NCI-H82 (cell line): ENCODE measurements around the gene CCL7.
"Not testable (repeated sequence)": the region's sequence is repeated elsewhere in the genome, so short reads cannot be mapped to it uniquely, and the experiment has no call there.

Experiments used
- DNase-seq: peaks from one replicate; lab custom pipeline; 2025; lab: John Stamatoyannopoulos, UW

CCL7 gene

DNA sequence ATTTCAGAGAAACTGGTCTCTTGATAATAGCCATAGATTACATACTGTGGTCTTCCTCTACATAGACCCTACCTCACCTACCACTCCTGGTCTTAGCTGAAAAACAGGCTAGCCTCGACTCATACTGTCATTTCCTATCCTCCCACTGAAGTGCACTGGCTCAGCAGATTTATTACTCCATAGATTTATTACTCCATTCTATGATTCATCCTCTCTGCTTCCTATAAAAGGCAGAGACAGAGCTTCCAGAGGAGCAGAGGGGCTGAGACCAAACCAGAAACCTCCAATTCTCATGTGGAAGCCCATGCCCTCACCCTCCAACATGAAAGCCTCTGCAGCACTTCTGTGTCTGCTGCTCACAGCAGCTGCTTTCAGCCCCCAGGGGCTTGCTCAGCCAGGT lies at the start of gene CCL7:
Gene CCL7, plus strand, starts transcription at position 253 of the 400 bp plus-strand sequence. Its CDS starts 70 bp downstream, at position 323.
- DNase-seq, result no peak

GRCh38 chr17:34220752-34221395 lies 49.1 kb upstream of the CCL7 start:
- no peak for DNase-seq

- no peak for DNase-seq
These were observed 48.6 kb upstream of the CCL7 start for GRCh38 chr17:34221411-34221810.

DNA sequence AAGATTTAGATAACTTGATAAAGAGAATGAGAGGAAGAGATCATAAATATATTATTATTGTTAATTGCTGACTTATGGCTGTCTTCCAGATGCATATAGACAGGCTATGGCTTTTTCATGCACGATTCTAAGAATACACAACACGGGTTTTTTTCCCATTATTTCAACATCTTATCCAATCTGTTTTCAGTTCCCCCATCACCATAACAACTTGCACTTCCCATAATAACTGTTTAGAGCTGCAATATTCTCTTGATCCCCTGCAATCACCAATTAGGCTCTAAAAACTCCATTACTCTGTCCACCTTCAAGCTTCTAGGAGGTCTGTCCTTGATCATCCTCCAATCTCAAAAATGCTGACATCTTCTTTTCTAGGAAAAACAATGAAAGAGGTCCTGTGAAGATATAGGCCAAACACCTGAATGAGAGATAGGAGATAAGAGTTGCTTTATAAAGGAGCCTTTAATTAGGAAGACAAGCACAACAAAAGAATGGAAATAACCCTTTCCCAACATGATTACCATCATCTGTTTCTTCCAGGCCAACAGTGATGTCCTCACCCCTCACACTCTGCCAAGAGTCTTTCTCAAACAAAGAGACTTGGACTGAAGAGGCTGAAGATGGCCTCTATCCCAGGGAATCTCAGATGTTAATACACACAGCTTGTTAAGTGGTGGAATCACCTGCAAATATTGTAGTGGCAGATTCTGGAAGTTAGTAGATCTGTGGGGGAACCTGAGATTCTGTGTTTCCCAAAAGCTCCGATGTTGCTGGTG lies 47.1 kb upstream of the CCL7 start:
- DNase-seq, result no peak

GRCh38 chr17:34225046-34225445 lies 45.0 kb upstream of the CCL7 start:
- no peak for DNase-seq

- DNase-seq, result no peak
These were observed 43.8 kb upstream of the CCL7 start for GRCh38 chr17:34226011-34226743.

DNA sequence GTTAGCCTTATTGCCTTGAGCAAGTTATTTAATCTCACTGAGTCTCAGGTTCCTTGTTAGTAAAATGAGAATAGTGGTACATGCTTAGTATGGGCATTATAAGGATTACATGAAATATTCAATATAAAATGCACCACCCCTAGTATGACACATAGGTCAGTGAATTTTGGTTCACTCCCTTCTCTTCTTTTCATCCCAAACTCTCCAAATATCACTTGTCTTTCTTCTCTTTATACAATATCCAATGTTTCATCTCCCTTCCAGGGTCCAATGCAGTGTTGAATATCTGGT lies 43.3 kb upstream of the CCL7 start:
- DNase-seq, result no peak

DNA sequence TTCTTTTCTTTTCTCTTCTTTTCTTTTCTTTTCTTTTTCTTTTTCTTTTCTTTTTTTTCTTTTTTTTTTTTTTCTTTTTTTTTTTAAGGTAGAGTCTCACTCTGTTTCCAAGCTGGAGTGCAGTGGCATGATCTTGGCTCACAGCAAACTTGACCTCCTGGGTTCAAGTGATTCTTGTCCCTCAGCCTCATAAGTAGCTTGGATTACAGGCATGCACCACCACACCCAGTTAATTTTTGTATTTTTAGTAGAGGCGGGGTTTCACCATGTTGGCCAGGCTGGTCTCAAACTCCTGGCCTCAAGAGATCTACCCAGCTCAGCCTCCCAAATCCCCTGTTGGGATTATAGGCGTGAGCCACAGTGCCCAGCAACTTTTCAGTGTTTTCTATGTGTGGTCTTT lies 42.7 kb upstream of the CCL7 start:
- not testable (repeated sequence) for DNase-seq

DNA sequence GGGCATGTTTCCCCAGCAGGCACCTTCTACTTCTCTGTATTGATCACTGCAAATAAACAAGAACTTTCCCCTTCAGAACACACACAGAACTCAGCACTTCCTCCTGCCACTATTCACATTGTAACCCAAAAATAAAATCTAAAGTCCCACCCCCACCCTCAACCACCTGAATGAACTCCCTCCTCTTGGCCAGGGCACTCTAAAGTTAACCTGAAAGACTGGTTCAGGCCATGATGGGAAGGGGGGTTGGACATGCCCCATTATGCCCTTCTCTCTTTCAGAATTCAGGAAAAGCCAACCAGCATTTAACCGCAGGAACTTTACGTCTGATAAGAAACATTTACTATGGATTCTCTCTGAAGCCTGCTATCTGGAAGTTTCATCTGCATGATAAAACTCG lies 42.3 kb upstream of the CCL7 start:
- no peak for DNase-seq

DNA sequence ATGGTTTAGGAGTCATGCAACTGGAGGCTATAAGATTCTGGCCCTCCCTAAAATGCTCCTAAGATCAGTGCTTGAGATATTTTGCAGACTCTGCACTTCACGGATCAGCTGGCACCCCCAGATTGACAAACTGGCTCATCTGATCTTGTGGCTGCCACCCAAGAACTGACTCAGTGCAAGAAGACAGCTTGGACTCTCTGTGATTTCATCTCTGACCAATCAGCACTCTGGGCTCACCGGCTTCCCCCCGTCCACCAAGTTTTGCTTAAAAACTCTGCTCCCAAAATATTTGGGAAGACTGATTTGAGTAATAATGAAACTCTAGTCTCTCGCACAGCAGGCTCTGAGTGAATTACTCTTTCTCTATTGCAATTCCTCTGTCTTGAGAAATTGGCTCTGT lies 41.2 kb upstream of the CCL7 start:
- no peak for DNase-seq

DNA sequence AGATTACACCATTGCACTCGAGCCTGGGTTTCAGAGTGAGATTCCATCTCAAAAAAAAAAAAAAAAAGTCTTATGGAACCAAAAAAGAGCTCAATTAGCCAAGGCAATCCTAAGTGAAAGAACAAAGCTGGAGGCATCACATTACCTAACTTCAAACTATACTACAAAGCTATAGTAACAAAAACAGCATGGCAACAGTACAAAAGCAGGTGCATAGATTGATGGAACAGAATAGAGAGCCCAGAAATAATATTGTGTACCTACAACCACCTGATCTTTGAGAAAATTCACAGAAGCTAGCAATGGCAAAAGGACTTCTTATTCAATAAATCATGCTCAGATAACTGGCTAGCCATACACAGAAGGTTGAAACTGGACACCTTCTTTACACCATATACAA lies 39.7 kb upstream of the CCL7 start:
- DNase-seq, result no peak

DNA sequence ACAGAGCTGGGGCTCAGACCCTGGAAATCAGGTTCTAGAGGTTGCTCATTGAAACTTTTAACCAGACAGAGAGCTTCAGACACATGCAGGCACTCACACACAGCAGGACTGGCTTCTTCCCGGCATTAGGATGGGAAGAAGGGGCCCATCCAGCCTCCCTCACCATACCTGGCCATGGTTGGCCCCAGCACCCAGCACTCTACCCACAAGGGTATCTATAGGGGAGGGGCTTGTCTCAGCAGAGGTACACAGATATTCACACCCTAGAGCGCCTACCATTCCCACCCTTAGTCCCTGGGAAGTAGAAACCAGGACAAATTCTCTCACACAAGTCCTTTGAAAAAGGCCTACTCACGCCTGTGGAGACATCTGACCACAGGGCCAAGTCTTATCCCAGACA lies 35.4 kb upstream of the CCL7 start:
- DNase-seq, result no peak

GRCh38 chr17:34235389-34236028 lies 34.5 kb upstream of the CCL7 start:
- DNase-seq, result no peak

- DNase-seq, result no peak
These were observed 33.6 kb upstream of the CCL7 start for GRCh38 chr17:34236281-34236892.

- no peak for DNase-seq
These were observed 32.6 kb upstream of the CCL7 start for GRCh38 chr17:34237458-34237857.

DNA sequence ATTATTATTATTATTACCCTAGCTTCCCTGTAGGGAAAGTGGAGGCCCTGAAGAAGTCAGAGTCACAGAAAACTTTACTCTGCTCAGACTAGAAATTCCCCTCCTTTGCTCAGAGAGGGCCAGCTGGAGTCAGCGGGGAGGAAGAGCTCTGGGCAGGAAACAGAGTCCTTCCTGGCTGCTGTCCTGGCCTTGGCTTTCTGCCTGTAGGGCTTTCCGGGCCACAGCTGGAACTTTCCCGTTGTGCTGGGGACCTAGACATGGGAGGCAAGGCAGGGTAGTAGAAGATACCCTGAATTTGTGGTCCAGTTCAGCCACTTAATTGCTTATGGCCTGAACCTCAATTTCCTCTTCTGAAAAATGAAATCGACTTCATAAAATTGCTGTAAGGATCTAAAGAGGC lies 29.0 kb upstream of the CCL7 start:
- no peak for DNase-seq

DNA sequence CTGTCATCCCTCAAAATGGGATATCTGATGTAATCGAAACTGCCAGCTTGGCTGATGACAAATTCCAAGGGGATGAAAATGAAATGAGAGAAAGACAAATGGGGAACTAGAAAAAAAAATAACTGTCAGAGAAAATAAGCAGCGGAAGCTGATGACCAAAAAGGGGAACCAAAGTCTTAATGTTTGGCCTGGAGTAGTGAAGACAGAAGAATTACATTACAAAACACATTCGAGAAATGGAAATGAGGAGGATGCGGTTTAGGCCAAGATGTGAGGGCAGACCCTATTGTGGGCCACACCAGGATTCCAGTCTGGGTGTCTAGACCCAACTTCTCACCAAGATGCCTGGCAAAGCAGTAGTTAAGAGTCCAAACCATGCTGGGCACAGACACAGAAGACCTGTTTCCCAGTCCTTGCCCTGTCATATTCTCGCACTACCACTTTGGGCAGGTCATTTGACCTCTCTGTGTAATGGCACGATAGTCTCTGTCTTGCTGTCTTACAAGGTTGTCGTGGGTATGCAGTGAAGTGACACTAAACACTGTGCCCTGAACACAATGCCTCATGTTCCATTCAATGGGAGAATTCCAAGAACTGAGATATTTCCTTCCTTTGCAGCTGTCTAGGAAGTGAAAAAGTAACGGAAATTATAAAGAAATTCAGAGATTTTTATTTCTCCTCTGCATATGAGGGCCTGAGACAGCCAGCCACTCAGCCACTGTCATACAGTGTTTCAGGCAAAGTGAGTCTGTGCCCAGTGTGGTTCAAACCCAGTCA lies 27.2 kb upstream of the CCL7 start:
- no peak for DNase-seq

- DNase-seq, result no peak
These were observed 26.4 kb upstream of the CCL7 start for GRCh38 chr17:34243364-34244320.

DNA sequence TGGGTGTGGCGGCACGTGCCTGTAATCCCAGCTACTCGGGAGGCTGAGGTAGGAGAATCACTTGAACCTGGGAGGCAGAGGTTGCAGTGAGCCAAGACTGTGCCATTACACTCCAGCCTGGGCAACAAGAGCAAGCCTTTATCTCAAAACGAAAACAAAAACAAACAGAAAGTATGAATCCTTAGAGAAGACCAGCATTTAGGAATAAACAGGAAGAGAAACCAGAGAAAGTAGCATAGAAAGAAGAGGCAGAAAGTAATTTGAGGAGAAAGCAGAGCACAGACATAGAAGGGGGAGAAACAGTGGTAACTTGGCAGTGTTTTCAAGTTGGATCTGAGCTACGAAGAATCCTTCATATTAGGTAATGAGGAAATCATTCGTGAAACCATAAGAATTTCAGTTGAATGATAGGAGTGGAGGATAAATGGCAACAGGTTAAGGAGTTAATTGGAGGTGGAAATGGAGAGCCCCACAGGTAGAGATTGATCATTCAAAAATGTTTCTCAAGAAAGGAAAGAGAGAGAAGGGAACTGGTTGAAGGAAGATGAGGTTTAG lies 24.6 kb upstream of the CCL7 start:
- DNase-seq, result no peak

DNA sequence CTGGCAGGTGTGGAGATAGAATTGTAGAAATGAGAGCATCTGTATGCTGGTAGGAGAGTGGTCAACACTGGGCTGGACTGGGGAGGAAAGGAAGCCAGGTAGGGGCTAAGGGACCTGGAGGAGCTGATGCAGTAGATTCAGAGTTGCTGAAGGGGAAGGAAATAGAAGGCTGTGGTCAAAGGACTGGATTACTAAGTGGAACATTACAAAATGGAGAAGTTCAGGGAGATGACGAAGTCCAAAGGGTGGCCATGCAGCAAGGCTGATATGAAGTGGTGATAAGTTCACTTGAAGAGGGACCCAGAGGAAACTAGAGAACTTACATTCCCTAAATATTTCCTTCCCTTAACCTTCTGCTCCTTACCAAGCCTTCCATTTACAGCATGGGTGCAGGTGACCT lies 23.6 kb upstream of the CCL7 start:
- DNase-seq, result no peak
